Body of pancreas (tissue), 4 donors: Measurements from ENCODE around the gene KRTAP10-1. TPM values are rescaled to one million over a fixed set of nuclear protein-coding genes. Genes with fewer than 3 reads are reported as not detected.

Experiments
- ATAC-seq: fragments of 150-250 bp; one replicate; pipeline ENCODE4 v1.9.1; 2016
- DNase-seq, 4 donors: peaks; one replicate each; pipeline ENCODE4 v3.0.0-alpha.2; 2019
- H3K27ac ChIP-seq, 4 donors: fragments of 200-600 bp; sonication (generic); 1 replicate in 3 of 4; 2 replicates in 1 of 4; pipeline versions ENCODE4 v1.5.1 to v1.6.1; 2016 to 2019; ENCODE audit warnings: mild to moderate bottlenecking in 1 of 4, mixed read lengths in 1 of 4, moderate library complexity in 1 of 4
- H3K27me3 ChIP-seq, 2 donors: fragments of 200-600 bp; sonication (generic); one replicate each; pipeline ENCODE4 v1.6.0; 2016; ENCODE audit warnings: mild to moderate bottlenecking in 1 of 2
- H3K36me3 ChIP-seq, 2 donors: fragments of 200-600 bp; sonication (generic); replicated peaks in 1 of 2; 2 replicates each; pipeline ENCODE4 v1.5.1; 2016; ENCODE audit warnings: low read depth in 2 of 2; ENCODE audit not compliant: insufficient read depth in 1 of 2
- H3K4me1 ChIP-seq: fragments of 200-600 bp; sonication (generic); one replicate; pipeline ENCODE4 v1.6.0; 2016
- H3K4me3 ChIP-seq, 2 donors: fragments of 200-600 bp; sonication (generic); 1 replicate in 1 of 2; 2 replicates in 1 of 2; pipeline ENCODE4 v1.5.1; 2016 to 2019
- H3K9me3 ChIP-seq, 3 donors: fragments of 200-600 bp; sonication (generic); 1 replicate in 2 of 3; 2 replicates in 1 of 3; pipeline ENCODE4 v1.5.1; 2016
- POLR2A ChIP-seq, 3 donors: fragments of 450-650 bp; IDR thresholded peaks; one replicate each; pipeline ENCODE4 v1.6.1; 2016; ENCODE audit warnings: antibody characterized with exemption in 3 of 3, mild to moderate bottlenecking in 2 of 3
- WGBS, 2 donors: methylation state at CpG; one replicate each; pipeline ENCODE4 v1.1.5; 2017; 5-methylcytosine and 5-hydroxymethylcytosine counted together
- intact Hi-C: fragments of 100-400 bp; cut with DNase I; formaldehyde crosslinking; loops from one replicate; pipeline ENCODE4 v1.15.1; 2023
- total RNA-seq, 2 donors: library from RNA; depleted of rRNA; stranded (reverse); fragments of >200 nt; gene quantifications; one replicate each; pipeline ENCODE4 v1.1.0, GENCODE V29; 2016
- TF ChIP-seq, protein P1 (sequence below), 7 experiments: fragments of 450-650 bp in 4 of 7; fragments of 200-600 bp in 3 of 7; sonication (generic) in 3 of 7; IDR thresholded peaks; one replicate each; pipeline ENCODE4 v1.5.1; 2016 to 2019; ENCODE audit warnings: antibody characterized with exemption in 7 of 7

Gene KRTAP10-1
- total RNA-seq, 2 donors from 2014 or later, result not detected

DNA sequence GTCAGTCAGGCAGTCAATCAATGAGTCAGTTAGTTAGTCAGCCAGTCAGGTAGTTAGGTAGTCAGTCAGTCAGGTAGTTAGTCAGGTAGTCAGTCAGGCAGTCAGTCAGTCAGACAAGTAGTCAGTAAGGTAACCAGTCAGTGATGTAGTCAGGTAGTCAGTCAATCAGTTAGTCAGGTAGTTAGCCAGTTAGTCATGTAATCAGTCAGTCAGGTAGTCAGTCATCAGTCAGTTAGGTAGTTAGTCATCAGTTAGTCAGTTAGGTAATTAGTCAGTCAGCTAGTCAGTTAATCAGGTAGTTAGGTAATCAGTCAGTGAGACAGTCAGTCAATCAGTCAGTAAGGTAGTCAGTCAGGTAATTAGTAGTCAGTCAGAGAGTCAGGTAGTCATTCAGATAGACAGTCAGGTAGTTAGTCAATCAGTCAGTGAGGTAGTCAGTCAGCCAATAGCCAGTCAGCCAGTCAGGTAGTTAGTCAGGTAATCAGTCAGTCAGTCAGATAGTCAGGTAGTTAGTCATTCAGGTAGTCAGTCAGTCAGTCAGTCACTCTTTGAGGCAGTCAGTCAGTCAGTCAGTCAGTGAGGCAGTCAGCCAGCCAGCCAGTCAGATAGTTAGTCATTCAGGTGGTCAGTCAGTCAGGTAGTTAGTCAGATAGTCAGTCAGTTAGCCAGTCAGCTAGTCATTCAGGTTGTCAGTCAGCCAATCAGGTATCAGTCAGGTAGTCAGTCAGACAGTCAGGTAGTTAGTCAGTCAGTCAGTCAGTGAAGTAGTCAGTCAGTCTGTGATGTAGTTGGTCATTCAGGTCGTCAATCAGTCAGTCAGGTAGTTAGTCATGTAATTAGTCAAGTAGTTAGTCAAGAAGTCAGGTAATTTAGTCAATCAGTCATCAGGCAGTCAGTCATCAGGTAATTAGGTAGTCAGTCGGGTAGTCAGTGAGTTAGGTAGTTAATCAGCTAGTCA lies 15.3 kb downstream of the KRTAP10-1 start:
- H3K27ac ChIP-seq, result no peak overlapping the region
- DNase-seq (no peak), ATAC-seq (no peak)
- H3K4me3 ChIP-seq, result no peak overlapping the region
- intact Hi-C loops, result no loop called here
- no peaks in the 10 kb centered on the region for H3K4me1 ChIP-seq
- H3K27me3 ChIP-seq, result no peaks in the 10 kb centered on the region
- WGBS, 2 donors, result 63 to 71% methylated on average over 2 of the region's 2 CpGs
- no peaks in the 10 kb centered on the region for H3K36me3 ChIP-seq
- no peaks in the 10 kb centered on the region for H3K9me3 ChIP-seq
- no peak for TF ChIP-seq POLR2A (IDR thresholded peaks at IDR 0.05)
- TF ChIP-seq, protein P1, sequence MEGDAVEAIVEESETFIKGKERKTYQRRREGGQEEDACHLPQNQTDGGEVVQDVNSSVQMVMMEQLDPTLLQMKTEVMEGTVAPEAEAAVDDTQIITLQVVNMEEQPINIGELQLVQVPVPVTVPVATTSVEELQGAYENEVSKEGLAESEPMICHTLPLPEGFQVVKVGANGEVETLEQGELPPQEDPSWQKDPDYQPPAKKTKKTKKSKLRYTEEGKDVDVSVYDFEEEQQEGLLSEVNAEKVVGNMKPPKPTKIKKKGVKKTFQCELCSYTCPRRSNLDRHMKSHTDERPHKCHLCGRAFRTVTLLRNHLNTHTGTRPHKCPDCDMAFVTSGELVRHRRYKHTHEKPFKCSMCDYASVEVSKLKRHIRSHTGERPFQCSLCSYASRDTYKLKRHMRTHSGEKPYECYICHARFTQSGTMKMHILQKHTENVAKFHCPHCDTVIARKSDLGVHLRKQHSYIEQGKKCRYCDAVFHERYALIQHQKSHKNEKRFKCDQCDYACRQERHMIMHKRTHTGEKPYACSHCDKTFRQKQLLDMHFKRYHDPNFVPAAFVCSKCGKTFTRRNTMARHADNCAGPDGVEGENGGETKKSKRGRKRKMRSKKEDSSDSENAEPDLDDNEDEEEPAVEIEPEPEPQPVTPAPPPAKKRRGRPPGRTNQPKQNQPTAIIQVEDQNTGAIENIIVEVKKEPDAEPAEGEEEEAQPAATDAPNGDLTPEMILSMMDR (IDR thresholded peaks at IDR 0.05), result no peak

DNA sequence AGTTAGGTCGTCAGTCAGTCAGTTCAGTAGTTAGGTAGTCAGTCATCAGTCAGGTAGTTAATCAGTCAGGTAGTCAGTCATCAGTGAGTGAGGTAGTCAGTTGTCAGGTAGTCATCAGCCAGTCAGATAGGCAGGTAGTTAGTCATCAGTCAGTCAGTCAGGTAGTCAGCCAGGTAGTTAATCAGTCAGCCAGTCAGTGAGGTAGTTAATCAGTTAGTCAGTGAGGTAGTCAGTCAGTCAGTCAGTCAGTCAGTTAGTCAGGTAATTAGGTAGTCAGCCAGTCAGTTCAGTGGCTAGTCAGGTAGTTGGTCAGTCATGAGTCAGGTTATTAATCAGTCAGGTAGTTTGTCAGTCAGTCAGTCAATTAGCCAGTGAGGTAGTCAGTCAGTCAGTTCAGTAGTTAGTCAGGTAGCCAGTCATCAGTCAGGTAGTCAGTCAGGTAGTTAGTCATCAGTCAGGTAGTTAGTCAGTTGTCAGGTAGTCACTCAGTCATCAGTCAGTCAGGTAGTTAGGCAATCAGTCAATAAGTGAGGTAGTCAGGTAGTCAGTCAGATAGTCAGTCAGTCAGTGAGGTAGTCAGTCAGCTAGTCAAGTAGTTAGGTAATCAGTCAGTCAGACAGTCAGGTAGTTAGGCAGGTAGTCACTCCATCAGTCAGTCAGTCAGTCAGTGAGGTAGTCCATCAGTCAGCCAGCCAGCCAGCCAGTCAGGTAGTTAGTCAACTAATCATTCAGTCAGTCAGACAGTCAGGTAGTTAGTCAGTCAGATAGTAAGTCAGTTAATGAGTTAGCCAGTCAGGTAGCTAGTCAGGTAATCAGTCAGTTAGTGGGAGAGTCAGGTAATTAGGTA lies 16.2 kb downstream of the KRTAP10-1 start:
- TF ChIP-seq POLR2A (IDR thresholded peaks at IDR 0.05), result no peak
- TF ChIP-seq, protein P1 (IDR thresholded peaks at IDR 0.05), result no peak
- H3K4me3 ChIP-seq, result no peak overlapping the region
- H3K9me3 ChIP-seq, result no peaks in the 10 kb centered on the region
- no peaks in the 10 kb centered on the region for H3K36me3 ChIP-seq
- H3K4me1 ChIP-seq, result no peaks in the 10 kb centered on the region
- H3K27ac ChIP-seq, result no peak overlapping the region
- no peak for ATAC-seq
- peak in 1 of 4 donors; percentile 2 for DNase-seq
- 38 to 78% methylated on average over 1 of the region's 1 CpG for WGBS, 2 donors
- intact Hi-C loops, result no loop called here
- no peaks in the 10 kb centered on the region for H3K27me3 ChIP-seq

DNA sequence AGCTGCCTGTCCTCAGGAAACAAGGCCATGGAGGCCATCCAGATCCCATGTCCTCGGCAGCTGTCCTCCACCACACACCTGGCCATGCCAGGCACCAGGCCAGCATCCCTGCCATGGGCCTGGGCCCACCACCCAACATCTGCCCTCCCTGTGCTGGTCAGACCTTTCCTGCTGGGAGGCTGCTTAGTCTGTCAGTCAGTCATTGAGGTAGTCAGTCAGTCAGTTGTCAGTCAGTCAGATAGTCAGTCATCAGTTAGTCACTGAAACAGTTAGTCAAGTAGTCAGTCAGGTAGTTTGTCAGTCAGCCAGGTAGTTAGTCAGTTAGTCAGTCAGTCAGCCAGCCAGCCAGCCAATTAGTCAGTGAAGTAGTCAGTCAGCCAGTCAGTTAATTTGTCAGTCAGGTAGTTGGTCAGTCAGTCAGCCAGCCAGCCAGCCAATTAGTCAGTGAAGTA lies 17.2 kb downstream of the KRTAP10-1 start:
- Histone ChIP-seq H3K4me1 (no peaks in the 10 kb centered on the region), H3K27me3 (no peaks in the 10 kb centered on the region), H3K9me3 (no peaks in the 10 kb centered on the region), H3K4me3 (no peak overlapping the region), H3K27ac (no peak overlapping the region), H3K36me3 (no peaks in the 10 kb centered on the region)
- no peak for ATAC-seq
- no peak for TF ChIP-seq POLR2A (IDR thresholded peaks at IDR 0.05)
- TF ChIP-seq, protein P1 (IDR thresholded peaks at IDR 0.05), result no peak
- DNase-seq, result peak in 1 of 4 donors; percentile 6
- intact Hi-C loops, result no loop called here
- WGBS, 2 donors, result 60% methylated on average over 1 of the region's 1 CpG; no CpG with 5 or more reads in 1 of the 2 donors

DNA sequence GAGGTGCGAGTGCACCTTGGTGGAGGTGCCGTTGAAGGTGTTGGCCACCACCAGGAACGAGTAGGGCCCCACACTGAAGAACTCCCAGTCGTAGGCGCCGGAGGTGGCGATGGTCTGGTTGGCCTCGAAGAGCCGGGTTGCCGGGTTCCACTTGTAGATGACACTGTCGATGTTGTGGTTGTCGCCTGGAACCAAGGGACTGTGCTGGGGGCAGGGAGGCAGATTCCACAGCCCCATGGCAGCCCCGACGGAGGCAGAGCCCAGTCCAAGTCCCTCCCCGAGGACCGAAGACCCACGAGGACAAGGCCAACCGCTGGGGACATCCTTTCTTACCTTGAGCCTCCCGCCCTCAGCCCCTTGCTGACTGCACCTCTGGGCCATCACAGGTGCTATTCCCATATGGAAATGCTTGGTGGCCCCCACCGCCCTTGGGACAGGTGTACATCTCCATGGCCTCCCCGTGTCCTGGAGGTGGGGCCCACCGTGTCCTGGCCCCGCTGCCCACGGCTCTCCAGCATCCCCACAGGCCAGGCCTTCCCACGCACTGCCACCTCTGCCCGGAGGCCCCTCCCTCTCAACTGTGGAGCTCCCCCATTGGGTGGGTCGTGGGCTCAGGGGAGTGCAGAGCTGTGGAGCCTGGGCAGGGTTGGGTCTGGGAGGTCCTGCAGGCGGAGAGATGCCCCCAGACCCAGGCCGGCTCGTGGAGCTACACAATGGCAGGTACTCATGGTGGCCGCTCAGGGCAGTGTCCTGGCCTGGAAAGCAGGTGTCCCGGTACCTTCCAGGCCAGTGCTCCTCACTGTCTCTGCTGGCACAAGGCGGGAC lies 17.9 kb downstream of the KRTAP10-1 start:
- Histone ChIP-seq H3K9me3 (no peaks in the 10 kb centered on the region), H3K36me3 (no peaks in the 10 kb centered on the region), H3K4me1 (no peaks in the 10 kb centered on the region), H3K27ac (no peak overlapping the region), H3K4me3 (no peak overlapping the region), H3K27me3 (no peaks in the 10 kb centered on the region)
- intact Hi-C loops, result no loop called here
- no peak for ATAC-seq
- 80 to 83% methylated on average over 12 to 26 of the region's 33 CpGs for WGBS, 2 donors
- DNase-seq, result peak in 2 of 4 donors; percentile 5 to 9
- TF ChIP-seq, protein P1 (IDR thresholded peaks at IDR 0.05), result no peak
- TF ChIP-seq POLR2A (IDR thresholded peaks at IDR 0.05), result no peak
